PC-3 (cell line): Measurements from ENCODE around the gene CEP128. TPM values are rescaled to one million over a fixed set of nuclear protein-coding genes. Genes with fewer than 3 reads are reported as not detected.

Source experiments
- ATAC-seq: fragments of 200-7000 bp; cut with Tn5 transposase; 2 replicates; pipeline ENCODE4 v1.9.1; 2020; ENCODE audit warnings: mild to moderate bottlenecking, moderate library complexity
- BruUV-seq: library from RNA; stranded (reverse); fragments of 400-500 nt; replicated peaks from 2 replicates; lab custom pipeline; 2021; lab: Mats Ljungman, UMichigan
- CTCF ChIA-PET: fragments of 300-600 bp; sonication (Branson Sonifier 250); formaldehyde crosslinking; loops from one replicate; lab custom pipeline; 2022; ENCODE audit warnings: antibody characterized with exemption; lab: Charles Lee
- POLR2A ChIA-PET: fragments of 300-600 bp; sonication (Branson Sonifier 250); formaldehyde crosslinking; loops from one replicate; lab custom pipeline; 2022; ENCODE audit warnings: antibody characterized with exemption; ENCODE audit not compliant: unreplicated experiment; lab: Charles Lee
- DNase-seq: peaks from one replicate; pipeline ENCODE4 v3.0.0-alpha.2; 2015
- H2AFZ ChIP-seq: fragments of 300-600 bp; sonication (generic); 2 replicates; pipeline ENCODE4 v1.6.0; 2016; ENCODE audit warnings: antibody characterized with exemption, low read length
- H3F3A ChIP-seq: fragments of 300-600 bp; sonication (generic); one replicate; pipeline ENCODE4 v1.6.0; 2017; ENCODE audit warnings: antibody characterized with exemption, low read length, control low read depth, mild to moderate bottlenecking; ENCODE audit not compliant: unreplicated experiment
- H3K27ac ChIP-seq: fragments of 300-600 bp; sonication (generic); 2 replicates; pipeline ENCODE4 v1.5.1; 2016; ENCODE audit warnings: mild to moderate bottlenecking, low read length
- H3K27me3 ChIP-seq: fragments of 300-600 bp; sonication (generic); 2 replicates; pipeline ENCODE4 v1.6.1; 2016; ENCODE audit warnings: low read length, mixed read lengths
- H3K36me3 ChIP-seq: fragments of 300-600 bp; sonication (generic); 2 replicates; pipeline ENCODE4 v1.6.1; 2016; ENCODE audit warnings: low read depth, mixed run types, low read length, mixed read lengths
- H3K4me1 ChIP-seq: fragments of 300-600 bp; sonication (generic); 2 replicates; pipeline ENCODE4 v1.5.1; 2016; ENCODE audit warnings: low read length; ENCODE audit not compliant: insufficient read depth
- H3K4me2 ChIP-seq: fragments of 300-600 bp; sonication (generic); 2 replicates; pipeline ENCODE4 v1.6.0; 2016; ENCODE audit warnings: low read length
- H3K4me3 ChIP-seq: fragments of 300-600 bp; sonication (generic); 2 replicates; pipeline ENCODE4 v1.5.1; 2016; ENCODE audit warnings: mild to moderate bottlenecking, low read length, mixed read lengths
- H3K79me2 ChIP-seq: fragments of 300-600 bp; sonication (generic); 2 replicates; pipeline ENCODE4 v1.6.1; 2017; ENCODE audit warnings: low read length, mixed read lengths
- H3K9ac ChIP-seq: fragments of 300-600 bp; sonication (generic); 2 replicates; pipeline ENCODE4 v1.6.0; 2016; ENCODE audit warnings: mild to moderate bottlenecking, low read length
- H3K9me2 ChIP-seq: fragments of 300-600 bp; sonication (generic); replicated peaks from 2 replicates; pipeline ENCODE4 v1.6.1; 2016; ENCODE audit warnings: mixed run types, low read length, mixed read lengths
- H3K9me3 ChIP-seq: fragments of 300-600 bp; sonication (generic); 2 replicates; pipeline ENCODE4 v1.6.1; 2016; ENCODE audit warnings: low read length, mixed read lengths
- H4K20me1 ChIP-seq: fragments of 300-600 bp; sonication (generic); 2 replicates; pipeline ENCODE4 v1.6.1; 2016; ENCODE audit warnings: low read length, mixed read lengths
- CTCF ChIP-seq: fragments of 300-600 bp; sonication (generic); conservative IDR thresholded peaks from 2 replicates; pipeline ENCODE4 v1.5.1; 2017; ENCODE audit warnings: antibody characterized with exemption, low read depth, mild to moderate bottlenecking, low read length
- EZH2 ChIP-seq: fragments of 300-600 bp; sonication (generic); IDR thresholded peaks from one replicate; pipeline ENCODE4 v1.6.1; 2017; ENCODE audit warnings: antibody characterized with exemption, mild to moderate bottlenecking, low read length; ENCODE audit not compliant: unreplicated experiment
- EZH2phosphoT487 ChIP-seq: fragments of 300-600 bp; sonication (generic); IDR thresholded peaks from 2 replicates; pipeline ENCODE4 v1.6.1; 2018; ENCODE audit warnings: mild to moderate bottlenecking, antibody characterized with exemption, low read length, borderline replicate concordance
- intact Hi-C: fragments of 100-400 bp; cut with micrococcal nuclease; formaldehyde crosslinking; loops from 2 replicates; pipeline ENCODE4 v1.9.0; 2023
- total RNA-seq: library from RNA; depleted of rRNA; stranded (reverse); fragments of >200 nt; gene quantifications from 2 replicates; pipeline ENCODE4 v1.2.3, GENCODE V29; 2014

The CEP128 gene
- total RNA-seq, 1 experiment from 2014 or later: 11.6 TPM

GRCh38 chr14:80658155-80658554 is 283.4 kb downstream of the CEP128 start:
- Histone ChIP-seq H3K4me3 (no peak overlapping the region), H3F3A (no peaks in the 10 kb centered on the region), H4K20me1 (no peaks in the 10 kb centered on the region), H3K79me2 (no peaks in the 10 kb centered on the region), H3K27ac (no peak overlapping the region), H2AFZ (no peak overlapping the region), H3K36me3 (no peaks in the 10 kb centered on the region), H3K27me3 (no peaks in the 10 kb centered on the region), H3K9ac (no peak overlapping the region), H3K4me2 (no peak overlapping the region), H3K4me1 (no peaks in the 10 kb centered on the region), H3K9me3 (no peaks in the 10 kb centered on the region), H3K9me2 (no peaks in the 10 kb centered on the region)
- CTCF ChIA-PET: no interaction called here
- ATAC-seq (no peak), DNase-seq (no peak)
- BruUV-seq: no TSS peak
- TF ChIP-seq CTCF: no peak
- no peak for TF ChIP-seq EZH2phosphoT487
- no peak for TF ChIP-seq EZH2
- POLR2A ChIA-PET: no interaction called here
- intact Hi-C loops: no loop called here

- H3K4me2 ChIP-seq: no peak overlapping the region
- DNase-seq (peak; percentile 30), ATAC-seq (no peak)
- no peak overlapping the region for H3K4me3 ChIP-seq
- intact Hi-C loops: no loop called here
- H3K9me3 ChIP-seq: no peaks in the 10 kb centered on the region
- H3K27ac ChIP-seq: no peak overlapping the region
- TF ChIP-seq EZH2phosphoT487: no peak
- no peak for TF ChIP-seq EZH2
- TF ChIP-seq CTCF: no peak
- H3F3A ChIP-seq: no peaks in the 10 kb centered on the region
- H2AFZ ChIP-seq: no peak overlapping the region
- BruUV-seq: no TSS peak
- H3K9me2 ChIP-seq: no peaks in the 10 kb centered on the region
- no peaks in the 10 kb centered on the region for H3K79me2 ChIP-seq
- CTCF ChIA-PET: no interaction called here
- no peaks in the 10 kb centered on the region for H4K20me1 ChIP-seq
- no peak overlapping the region for H3K9ac ChIP-seq
- no peaks in the 10 kb centered on the region for H3K36me3 ChIP-seq
- no peaks in the 10 kb centered on the region for H3K27me3 ChIP-seq
- POLR2A ChIA-PET: no interaction called here
- no peaks in the 10 kb centered on the region for H3K4me1 ChIP-seq
Measured at GRCh38 chr14:80653956-80654355, 287.6 kb downstream of the CEP128 start.

GRCh38 chr14:80645667-80646413 is 295.7 kb downstream of the CEP128 start:
- ChIA-PET POLR2A (no interaction called here), CTCF (no interaction called here)
- ATAC-seq (peak; percentile 69; the same call in 1 of the 2 replicates), DNase-seq (peak; percentile 54)
- Histone ChIP-seq H3K9ac (no peak overlapping the region), H3K9me2 (no peaks in the 10 kb centered on the region), H4K20me1 (no peaks in the 10 kb centered on the region), H3F3A (no peaks in the 10 kb centered on the region), H3K27me3 (no peaks in the 10 kb centered on the region), H3K4me2 (no peak overlapping the region), H3K9me3 (no peaks in the 10 kb centered on the region), H3K36me3 (no peaks in the 10 kb centered on the region), H2AFZ (no peak overlapping the region), H3K4me3 (no peak overlapping the region), H3K79me2 (no peaks in the 10 kb centered on the region), H3K4me1 (peaks cover 10% of the 10 kb centered on the region), H3K27ac (no peak overlapping the region)
- no TSS peak for BruUV-seq
- intact Hi-C loops: no loop called here
- TF ChIP-seq EZH2: no peak
- TF ChIP-seq CTCF: no peak
- no peak for TF ChIP-seq EZH2phosphoT487
